GM04503 (cell line): ENCODE results near the gene HNRNPA1.
"Not testable (repeated sequence)": the region's sequence is repeated elsewhere in the genome, so short reads cannot be mapped to it uniquely, and the experiment has no call there.

Experiments used
- DNase-seq: peaks from one replicate; pipeline ENCODE4 v3.0.0-alpha.2; 2012; ENCODE audit warnings: low read depth

HNRNPA1 gene

GRCh38 chr12:54299515-54300224, 19.1 kb downstream of the HNRNPA1 start:
- DNase-seq = no peak

GRCh38 chr12:54300225-54300731, 19.8 kb downstream of the HNRNPA1 start:
- DNase-seq = no peak

- no peak for DNase-seq
These were observed 20.4 kb downstream of the HNRNPA1 start, which contains the start of gene NFE2 for GRCh38 chr12:54300732-54301427. NFE2 (minus strand) TSS chr12:54301015; CDS start chr12:54295248, 5,767 bp downstream.

GRCh38 chr12:54301428-54302048, 21.0 kb downstream of the HNRNPA1 start:
- DNase-seq = no peak

GRCh38 chr12:54303640-54304039, 23.1 kb downstream of the HNRNPA1 start:
- no peak for DNase-seq

- DNase-seq = no peak
These were observed 23.8 kb downstream of the HNRNPA1 start for GRCh38 chr12:54304187-54304810.

- DNase-seq = no peak
These were observed 26.6 kb downstream of the HNRNPA1 start for GRCh38 chr12:54306925-54307741.

- DNase-seq = no peak
These were observed 30.5 kb downstream of the HNRNPA1 start for GRCh38 chr12:54311051-54311450.

- not testable (repeated sequence) for DNase-seq
These were observed 31.8 kb downstream of the HNRNPA1 start for GRCh38 chr12:54312309-54312708.

GRCh38 chr12:54321363-54321762, 40.8 kb downstream of the HNRNPA1 start:
- no peak for DNase-seq

GRCh38 chr12:54324617-54325441, 44.3 kb downstream of the HNRNPA1 start, which contains the start of gene COPZ1:
COPZ1 (plus strand) TSS chr12:54325131; CDS start chr12:54325164, 33 bp downstream.
- DNase-seq = peak; percentile 100

- DNase-seq = not testable (repeated sequence)
These were observed 45.0 kb downstream of the HNRNPA1 start for GRCh38 chr12:54325442-54326109.

- no peak for DNase-seq
These were observed 48.2 kb downstream of the HNRNPA1 start for GRCh38 chr12:54328595-54329337.

- no peak for DNase-seq
These were observed 49.2 kb downstream of the HNRNPA1 start for GRCh38 chr12:54329759-54330158.

- DNase-seq = no peak
These were observed 49.9 kb downstream of the HNRNPA1 start for GRCh38 chr12:54330442-54330841.

GRCh38 chr12:54331461-54331860, 50.9 kb downstream of the HNRNPA1 start:
- no peak for DNase-seq

GRCh38 chr12:54333420-54334034, 53.0 kb downstream of the HNRNPA1 start:
- no peak for DNase-seq
